H9 (cell line): ENCODE results near the gene THRAP3. TPM values are rescaled to one million over a fixed set of nuclear protein-coding genes. Genes with fewer than 3 reads are reported as not detected.

Source experiments
- DNase-seq: peaks from one replicate; pipeline ENCODE4 v3.0.0-alpha.2; 2017
- H2AFZ ChIP-seq: one replicate; pipeline ENCODE4 v1.6.1; 2013; ENCODE audit warnings: mild to moderate bottlenecking, low read length, control low read depth, moderate library complexity
- H2AK5ac ChIP-seq: 2 replicates; pipeline ENCODE4 v1.6.1; 2013; ENCODE audit warnings: low read length, control low read depth, mixed read lengths; ENCODE audit not compliant: insufficient read length
- H2BK120ac ChIP-seq: one replicate; pipeline ENCODE4 v1.6.1; 2013; ENCODE audit warnings: low read depth, mild to moderate bottlenecking, low read length, control low read depth, inconsistent platforms; ENCODE audit not compliant: poor library complexity, severe bottlenecking
- H2BK12ac ChIP-seq: 2 replicates; pipeline ENCODE4 v1.6.1; 2013; ENCODE audit warnings: low read length, control low read depth, mixed read lengths, low read depth; ENCODE audit not compliant: insufficient read length
- H2BK15ac ChIP-seq: 2 replicates; pipeline ENCODE4 v1.6.1; 2013; ENCODE audit warnings: low read depth, low read length, control low read depth
- H2BK20ac ChIP-seq: one replicate; pipeline ENCODE4 v1.6.1; 2013; ENCODE audit warnings: low read depth, mild to moderate bottlenecking, low read length, control low read depth, inconsistent platforms; ENCODE audit not compliant: poor library complexity, severe bottlenecking
- H2BK5ac ChIP-seq: 2 replicates; pipeline ENCODE4 v1.6.1; 2013; ENCODE audit warnings: low read length, control low read depth, mixed read lengths; ENCODE audit not compliant: insufficient read length
- H3K14ac ChIP-seq: 2 replicates; pipeline ENCODE4 v1.6.1; 2013; ENCODE audit warnings: low read length, control low read depth; ENCODE audit not compliant: insufficient read depth
- H3K18ac ChIP-seq: 2 replicates; pipeline ENCODE4 v1.6.1; 2013; ENCODE audit warnings: low read depth, mild to moderate bottlenecking, mixed read lengths, low read length, control low read depth; ENCODE audit not compliant: insufficient read length
- H3K23ac ChIP-seq: 2 replicates; pipeline ENCODE4 v1.6.1; 2013; ENCODE audit warnings: low read length, control low read depth, mixed read lengths, low read depth; ENCODE audit not compliant: insufficient read length
- H3K23me2 ChIP-seq: 2 replicates; pipeline ENCODE4 v1.6.1; 2013; ENCODE audit warnings: low read depth, mild to moderate bottlenecking, mixed read lengths, low read length, control low read depth; ENCODE audit not compliant: insufficient read length, poor library complexity, severe bottlenecking
- H3K27ac ChIP-seq: 2 replicates; pipeline ENCODE4 v1.5.1; 2013; ENCODE audit warnings: low read length, control low read depth, mixed read lengths, low read depth; ENCODE audit not compliant: insufficient read length
- H3K27me3 ChIP-seq: 2 replicates; pipeline ENCODE4 v1.6.1; 2013; ENCODE audit warnings: low read length, control low read depth, inconsistent platforms; ENCODE audit not compliant: insufficient read depth
- H3K4ac ChIP-seq: 2 replicates; pipeline ENCODE4 v1.6.1; 2013; ENCODE audit warnings: low read depth, mild to moderate bottlenecking, control low read depth, inconsistent platforms, low read length, moderate library complexity
- H3K4me1 ChIP-seq: 2 replicates; pipeline ENCODE4 v1.6.1; 2013; ENCODE audit warnings: low read length, control low read depth, inconsistent platforms; ENCODE audit not compliant: insufficient read depth
- H3K4me2 ChIP-seq: 2 replicates; pipeline ENCODE4 v1.6.1; 2013; ENCODE audit warnings: low read length, control low read depth, mixed read lengths; ENCODE audit not compliant: insufficient read length, insufficient read depth
- H3K56ac ChIP-seq: 2 replicates; pipeline ENCODE4 v1.6.1; 2013; ENCODE audit warnings: low read depth, mild to moderate bottlenecking, mixed read lengths, low read length, control low read depth; ENCODE audit not compliant: insufficient read length
- H3K79me1 ChIP-seq: 2 replicates; pipeline ENCODE4 v1.6.1; 2013; ENCODE audit warnings: low read depth, mild to moderate bottlenecking, moderate library complexity, low read length, control low read depth, inconsistent platforms; ENCODE audit not compliant: insufficient read depth, poor library complexity, severe bottlenecking
- H3K79me2 ChIP-seq: 2 replicates; pipeline ENCODE4 v1.6.1; 2013; ENCODE audit warnings: low read length, control low read depth, inconsistent platforms; ENCODE audit not compliant: insufficient read depth
- H3K9ac ChIP-seq: 2 replicates; pipeline ENCODE4 v1.6.1; 2013; ENCODE audit warnings: low read length, control low read depth, mixed read lengths; ENCODE audit not compliant: insufficient read length; ENCODE audit errors: extremely low read depth
- H3K9me3 ChIP-seq: one replicate; pipeline ENCODE4 v1.6.1; 2013; ENCODE audit warnings: low read depth, low read length, inconsistent platforms; ENCODE audit not compliant: control insufficient read depth
- H3T11ph ChIP-seq: one replicate; pipeline ENCODE4 v1.6.1; 2013; ENCODE audit warnings: mild to moderate bottlenecking, low read length, control low read depth, inconsistent platforms
- H4K20me1 ChIP-seq: one replicate; pipeline ENCODE4 v1.6.1; 2013; ENCODE audit not compliant: control insufficient read depth, insufficient read length, insufficient read depth
- H4K5ac ChIP-seq: 2 replicates; pipeline ENCODE4 v1.6.1; 2013; ENCODE audit warnings: low read depth, mild to moderate bottlenecking, mixed read lengths, low read length, control low read depth; ENCODE audit not compliant: insufficient read length
- H4K8ac ChIP-seq: replicated peaks from 2 replicates; pipeline ENCODE4 v1.6.1; 2013; ENCODE audit warnings: low read length, control low read depth, mixed read lengths, low read depth; ENCODE audit not compliant: insufficient read length
- H4K91ac ChIP-seq: 2 replicates; pipeline ENCODE4 v1.6.1; 2013; ENCODE audit warnings: low read depth, mild to moderate bottlenecking, moderate library complexity, mixed read lengths, low read length, control low read depth; ENCODE audit not compliant: insufficient read length
- H3K27ac Mint-ChIP-seq, 3 experiments: 2 replicates in 2 of 3; 3 replicates in 1 of 3; pipeline ENCODE4 v1.8.0; 2020 to 2021; ENCODE audit warnings: mixed read lengths in 3 of 3, mild to moderate bottlenecking in 1 of 3, moderate library complexity in 1 of 3
- H3K27me3 Mint-ChIP-seq: 2 replicates; pipeline ENCODE4 v1.8.0; 2021; ENCODE audit warnings: low read depth, mild to moderate bottlenecking, moderate library complexity, mixed read lengths
- H3K36me3 Mint-ChIP-seq, 3 experiments: 2 replicates in 2 of 3; 3 replicates in 1 of 3; pipeline ENCODE4 v1.8.0; 2020 to 2021; ENCODE audit warnings: low read depth in 3 of 3, mixed read lengths in 3 of 3; ENCODE audit not compliant: insufficient read depth in 1 of 3
- H3K4me1 Mint-ChIP-seq, 2 experiments: 2 replicates each; pipeline ENCODE4 v1.8.0; 2020; ENCODE audit warnings: mixed read lengths in 2 of 2
- H3K4me3 Mint-ChIP-seq, 2 experiments: 2 replicates in 1 of 2; 3 replicates in 1 of 2; pipeline ENCODE4 v1.8.0; 2020 to 2021; ENCODE audit warnings: mild to moderate bottlenecking in 2 of 2, mixed read lengths in 2 of 2, moderate library complexity in 1 of 2
- H3K9me3 Mint-ChIP-seq, 2 experiments: 2 replicates in 1 of 2; 3 replicates in 1 of 2; pipeline ENCODE4 v1.8.0; 2020; ENCODE audit warnings: mild to moderate bottlenecking in 2 of 2, mixed read lengths in 2 of 2, moderate library complexity in 1 of 2
- CTCF ChIP-seq: fragments of 200-600 bp; sonication (generic); conservative IDR thresholded peaks from 3 replicates; pipeline ENCODE4 v1.8.0; 2021; ENCODE audit warnings: antibody characterized with exemption, mild to moderate bottlenecking
- WGBS: extraction: QIAGEN DNeasy Blood & Tissue Kit; methylation state at CpG from one replicate; pipeline ENCODE4 v1.1.7; 2013; ENCODE audit warnings: missing lambda C conversion rate, low lambda C conversion rate, mixed read lengths; ENCODE audit not compliant: insufficient read length; ENCODE audit errors: extremely low coverage; 5-methylcytosine and 5-hydroxymethylcytosine counted together
- total RNA-seq: library from RNA; stranded (reverse); gene quantifications from 2 replicates; pipeline ENCODE4 v1.2.1, GENCODE V29; 2021

Gene THRAP3
- total RNA-seq, 1 experiment from 2014 or later, result 186 TPM

- Histone ChIP-seq H3K4me1 (no peaks in the 10 kb centered on the region), H3K9ac (no peak overlapping the region), H2BK20ac (no peak overlapping the region), H4K8ac (no peak overlapping the region), H3K23me2 (no peaks in the 10 kb centered on the region), H4K20me1 (no peaks in the 10 kb centered on the region), H2BK5ac (no peak overlapping the region), H2AFZ (no peak overlapping the region), H3K56ac (no peak overlapping the region), H3K4me2 (no peak overlapping the region), H3K14ac (no peak overlapping the region), H4K91ac (no peak overlapping the region), H2BK120ac (no peak overlapping the region), H3K23ac (no peak overlapping the region), H3K4ac (no peak overlapping the region), H3K27me3 (no peaks in the 10 kb centered on the region), H3K9me3 (no peaks in the 10 kb centered on the region), H4K5ac (no peak overlapping the region), H3T11ph (no peak overlapping the region), H2AK5ac (no peak overlapping the region), H3K79me1 (no peaks in the 10 kb centered on the region), H3K18ac (no peak overlapping the region), H2BK15ac (no peak overlapping the region), H3K79me2 (no peaks in the 10 kb centered on the region), H2BK12ac (no peak overlapping the region), H3K27ac (no peak overlapping the region)
- no peaks in the 10 kb centered on the region for H3K36me3 Mint-ChIP-seq
- no peak for DNase-seq
- no peak for TF ChIP-seq CTCF
- H3K27me3 Mint-ChIP-seq, result no peaks in the 10 kb centered on the region; the same call in none of the 2 replicates
- H3K4me1 Mint-ChIP-seq, result no peaks in the 10 kb centered on the region; a peak in 1 of 4 replicates
- H3K27ac Mint-ChIP-seq, result peak overlapping the region in 1 of 3 experiments; percentile 9; a peak in 2 of 7 replicates
- WGBS, result no CpG with 5 or more reads among the region's 2 CpGs
- H3K4me3 Mint-ChIP-seq, result no peak overlapping the region
- no peaks in the 10 kb centered on the region for H3K9me3 Mint-ChIP-seq
Observed at GRCh38 chr1:36212782-36213181, 11.5 kb upstream of the THRAP3 start.
